ENCODE measurements around the gene MAGEH1. TPM values are rescaled to one million over a fixed set of nuclear protein-coding genes. Genes with fewer than 3 reads are reported as not detected.

Gene MAGEH1

DNA sequence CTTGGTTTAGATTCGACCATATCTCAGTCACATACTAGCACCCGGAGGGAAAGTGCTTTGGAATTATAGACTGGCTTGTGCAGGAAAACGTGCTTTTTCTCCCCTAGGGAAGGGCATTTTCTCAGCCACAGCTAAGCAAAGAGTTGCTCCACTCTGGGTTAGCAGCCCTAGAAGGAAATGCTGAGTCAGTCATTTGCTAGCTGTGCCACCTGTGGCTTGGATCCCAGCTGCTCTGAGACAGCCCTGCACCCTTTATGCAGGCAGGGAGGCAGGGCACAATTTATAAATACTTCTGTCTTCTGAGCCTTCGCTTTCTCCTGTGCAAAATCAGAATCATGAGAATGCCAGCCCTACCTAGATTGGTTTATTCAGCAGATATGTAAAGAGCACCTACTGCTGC is 39.0 kb downstream of the MAGEH1 start:
- no peaks in the 10 kb centered on the region for H3K79me2 ChIP-seq (ENCODE audit: control insufficient read depth, insufficient read depth, low read length)
- H3K27me3 ChIP-seq (ENCODE audit: insufficient read depth, low read length, poor library complexity): no peaks in the 10 kb centered on the region
- H3K23ac ChIP-seq (ENCODE audit: low read length): no peak overlapping the region
- no peak overlapping the region for H2AK5ac ChIP-seq (ENCODE audit: low read length)
- H4K8ac ChIP-seq (ENCODE audit: low read depth, low read length): no peak overlapping the region
- H2BK5ac ChIP-seq (ENCODE audit: low read length): no peak overlapping the region
- WGBS (ENCODE audit: extremely low coverage, insufficient coverage, low lambda C conversion rate): no CpG with 5 or more reads among the region's 4 CpGs
- no peak overlapping the region for H3K4me3 ChIP-seq (ENCODE audit: low read length)
- no peak overlapping the region for H2BK15ac ChIP-seq (replicated peaks; ENCODE audit: low read depth)
- H3K27ac ChIP-seq (ENCODE audit: low read depth, low read length): no peak overlapping the region
- no peak for DNase-seq
- H3K56ac ChIP-seq (ENCODE audit: low read length): no peak overlapping the region
- H3K18ac ChIP-seq (ENCODE audit: low read length): no peak overlapping the region
- no peak overlapping the region for H3K4ac ChIP-seq (ENCODE audit: low read depth, low read length)
- H3K4me1 ChIP-seq (ENCODE audit: control insufficient read depth, low read depth, low read length): no peaks in the 10 kb centered on the region
- no peak overlapping the region for H2BK120ac ChIP-seq (ENCODE audit: low read depth, low read length)
- H3K36me3 ChIP-seq (ENCODE audit: control insufficient read depth, insufficient read depth, low read length): no peaks in the 10 kb centered on the region
- no peak overlapping the region for H3K9ac ChIP-seq (ENCODE audit: low read length)
- no peak overlapping the region for H3K4me2 ChIP-seq (ENCODE audit: low read length)
- H4K5ac ChIP-seq (ENCODE audit: low read length): no peak overlapping the region
- H3K79me1 ChIP-seq (ENCODE audit: low read length): no peaks in the 10 kb centered on the region

Small RNAs within 50 kb of the gene (small RNA-seq; reads per million reads assigned to genes)
- gene MIR4536-2 (ENCODE audit: insufficient read depth): not detected
